Measurements from ENCODE around the gene SEC14L6.

The SEC14L6 gene

DNA sequence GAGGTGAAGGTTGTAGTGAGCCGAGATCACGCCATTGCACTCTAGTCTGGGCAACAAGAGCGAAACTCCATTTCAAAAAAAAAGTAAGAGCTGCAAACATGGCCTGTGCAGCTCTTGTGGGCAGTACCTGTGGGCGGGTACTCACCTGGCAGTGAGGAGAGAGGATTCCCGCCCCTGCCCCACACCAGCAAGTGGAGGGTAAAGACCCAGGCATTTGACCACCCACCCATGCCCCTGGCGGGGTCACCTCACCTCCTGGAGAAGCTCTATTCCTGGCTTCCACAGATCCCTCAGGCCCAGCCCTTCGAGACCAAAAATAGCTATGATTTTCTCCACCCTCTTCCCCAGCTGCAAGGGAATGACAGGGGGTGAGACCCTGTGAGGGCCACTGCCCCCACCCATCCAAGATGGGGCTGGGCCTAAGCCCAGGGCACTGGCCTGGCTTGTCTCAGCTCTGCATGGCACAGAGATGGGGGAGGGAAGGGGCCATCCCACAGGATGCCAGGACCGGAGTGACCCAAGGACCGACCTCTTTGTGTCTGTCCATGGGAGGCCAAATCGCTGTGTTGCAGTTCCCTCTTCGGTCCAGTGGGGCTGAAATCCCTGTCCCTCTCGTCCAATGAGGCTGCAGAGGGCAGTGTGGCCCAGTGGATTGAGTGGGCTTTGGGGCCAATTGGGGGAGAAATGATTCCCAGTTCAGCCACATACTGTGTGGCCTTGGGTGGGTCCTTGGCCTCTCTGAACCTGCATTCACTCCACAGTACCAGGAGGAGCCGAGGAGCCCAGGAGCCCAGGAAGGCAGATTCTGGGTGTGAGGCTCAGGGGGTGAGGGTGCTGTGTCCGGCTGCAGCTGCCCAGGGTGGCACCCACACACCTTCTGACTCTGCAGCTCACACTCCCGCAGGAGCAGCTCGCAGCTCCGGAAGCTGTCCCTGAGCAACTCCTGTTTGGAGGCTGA is 14.6 kb downstream of the SEC14L6 start:
- no peak for DNase-seq

DNA sequence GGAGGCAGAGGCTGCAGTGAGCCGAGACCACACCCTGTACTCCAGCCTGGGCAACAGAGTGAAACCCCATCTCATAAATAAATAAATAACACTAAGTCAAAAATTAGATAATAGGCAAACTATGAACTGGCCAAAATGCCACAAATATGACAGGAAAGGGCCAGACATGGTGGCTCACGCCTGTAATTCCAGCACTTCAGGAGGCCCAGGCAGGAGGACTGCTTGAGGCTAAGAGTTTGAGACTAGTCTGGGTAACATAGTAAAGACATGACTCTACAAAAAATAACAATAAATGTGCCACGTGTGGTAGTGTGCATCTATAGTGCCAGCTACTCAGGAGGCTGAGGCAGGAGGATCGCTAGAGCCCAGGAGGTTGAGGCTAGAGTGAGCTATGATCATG is 19.9 kb downstream of the SEC14L6 start:
- DNase-seq: no peak

DNA sequence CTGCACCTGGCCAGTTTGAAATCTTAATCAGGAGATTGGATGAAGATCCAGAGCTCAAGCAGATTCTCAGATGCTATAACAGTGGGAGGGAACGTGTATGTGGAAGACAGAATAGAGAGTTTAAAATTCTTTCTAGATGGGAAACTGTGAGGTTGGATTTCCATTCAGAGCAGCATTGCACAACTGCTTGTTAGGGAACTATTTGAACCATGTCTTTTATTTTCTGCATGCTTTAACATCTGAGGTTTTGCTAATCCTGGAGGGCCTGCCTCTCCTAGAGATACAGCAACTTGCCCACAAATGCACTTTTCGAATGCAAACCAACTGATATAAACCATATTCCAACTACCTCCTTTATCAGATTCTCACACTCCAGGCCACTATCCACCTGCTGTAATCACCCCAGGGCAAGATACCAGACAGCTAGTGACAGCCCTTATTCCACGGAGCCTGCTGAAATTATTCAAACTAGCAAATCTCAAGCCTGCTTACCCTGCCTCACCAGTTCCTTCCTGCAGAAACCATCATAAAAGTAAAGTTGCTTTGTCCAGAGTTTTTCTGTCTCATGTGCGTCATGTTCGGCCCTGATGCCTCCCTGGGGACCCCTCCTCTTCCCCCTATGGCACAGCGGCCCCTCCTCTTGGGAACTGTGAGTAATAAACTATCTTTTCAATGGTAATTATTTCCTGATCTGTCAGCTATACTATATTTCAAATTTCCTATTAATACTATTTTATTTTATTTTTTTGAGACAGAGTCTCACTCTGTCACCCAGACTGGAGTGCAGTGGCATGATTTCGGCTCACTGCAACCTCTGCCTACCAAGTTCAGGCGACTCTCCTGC is 22.7 kb downstream of the SEC14L6 start:
- DNase-seq: no peak

DNA sequence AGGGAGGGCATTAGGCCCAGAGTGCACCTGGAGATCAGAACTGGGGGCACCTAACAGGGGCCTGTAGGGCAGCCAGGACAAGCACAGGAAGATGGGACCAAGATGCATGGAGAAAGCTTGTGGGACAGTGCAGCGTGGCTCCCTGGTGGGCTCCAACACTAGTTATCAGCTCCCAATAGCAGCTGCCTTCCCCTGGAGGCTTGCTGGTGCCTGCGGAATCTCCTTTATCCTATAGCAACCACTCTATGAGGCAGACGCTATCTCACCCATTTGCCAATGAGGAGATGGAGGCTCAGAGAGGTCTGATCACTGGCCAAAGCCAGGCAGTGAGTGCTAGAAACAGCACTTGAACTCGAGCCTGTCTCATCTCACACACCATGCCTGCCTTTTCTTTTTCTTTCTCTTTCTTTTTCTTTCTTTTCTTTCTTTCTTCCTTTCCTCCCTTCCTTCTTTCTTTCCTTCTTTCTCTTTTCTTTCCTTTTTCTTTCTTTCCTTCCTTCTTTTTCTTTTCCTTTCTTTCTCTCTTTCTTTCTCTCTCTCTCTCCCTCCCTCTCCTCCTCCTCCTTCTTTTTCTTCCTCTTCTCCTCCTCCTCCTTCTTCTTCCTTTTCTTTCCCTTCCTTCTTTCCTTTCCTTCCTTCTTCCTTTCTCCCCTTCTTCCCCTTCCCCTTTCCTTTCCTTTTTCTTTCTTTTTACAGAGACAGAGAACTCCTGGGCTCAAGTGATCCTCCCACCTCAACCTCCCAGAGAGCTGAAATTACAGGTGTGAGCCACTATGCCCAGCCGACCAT is 25.0 kb downstream of the SEC14L6 start:
- no peak for DNase-seq

DNA sequence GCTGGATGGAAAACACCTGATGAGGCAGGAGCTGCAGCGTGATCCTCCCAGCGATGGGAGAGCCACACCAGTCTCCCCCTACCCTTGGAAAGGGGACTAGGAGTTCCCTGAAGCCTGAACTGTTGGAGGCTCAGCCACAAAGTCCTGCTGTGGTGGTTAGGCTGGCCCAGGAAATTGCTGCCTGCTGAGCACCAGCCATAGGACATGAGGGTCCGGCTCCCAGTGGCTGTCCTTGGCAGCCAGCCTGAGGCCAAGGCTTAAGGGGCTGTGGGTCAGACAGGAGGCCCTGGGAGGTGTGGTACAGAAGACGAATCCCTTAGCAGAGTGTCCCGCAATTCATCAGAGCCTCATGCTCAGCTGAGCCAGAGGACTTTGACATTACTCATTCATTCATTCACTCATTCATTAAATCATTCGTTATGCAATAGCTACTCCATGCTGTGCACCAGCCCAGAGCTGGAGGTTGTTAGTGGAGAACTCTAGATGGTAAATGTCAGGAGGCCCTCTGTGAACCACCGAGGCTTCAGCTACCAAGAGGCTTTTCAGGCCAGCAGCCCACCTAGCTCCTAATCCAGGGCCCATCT is 26.6 kb downstream of the SEC14L6 start:
- no peak for DNase-seq

DNA sequence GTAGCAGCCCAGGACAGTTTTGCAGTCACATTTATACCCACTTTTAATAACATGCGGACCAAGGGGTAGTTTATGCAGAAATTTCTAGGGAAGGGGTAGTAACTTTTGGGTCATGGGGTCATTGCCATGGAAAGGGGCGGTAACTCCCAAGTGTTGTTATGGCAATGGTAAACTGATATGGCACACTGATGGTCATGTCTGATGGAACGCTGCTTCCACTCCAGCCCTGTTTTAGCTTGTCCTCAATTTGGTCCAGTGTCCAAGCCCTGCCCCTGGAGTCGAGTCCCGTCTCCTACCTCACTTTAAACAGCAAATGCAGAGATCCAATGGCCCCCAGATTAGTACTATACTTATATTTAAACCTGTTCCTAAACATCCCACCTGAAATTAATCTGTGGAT is 29.8 kb downstream of the SEC14L6 start:
- no peak for DNase-seq

DNA sequence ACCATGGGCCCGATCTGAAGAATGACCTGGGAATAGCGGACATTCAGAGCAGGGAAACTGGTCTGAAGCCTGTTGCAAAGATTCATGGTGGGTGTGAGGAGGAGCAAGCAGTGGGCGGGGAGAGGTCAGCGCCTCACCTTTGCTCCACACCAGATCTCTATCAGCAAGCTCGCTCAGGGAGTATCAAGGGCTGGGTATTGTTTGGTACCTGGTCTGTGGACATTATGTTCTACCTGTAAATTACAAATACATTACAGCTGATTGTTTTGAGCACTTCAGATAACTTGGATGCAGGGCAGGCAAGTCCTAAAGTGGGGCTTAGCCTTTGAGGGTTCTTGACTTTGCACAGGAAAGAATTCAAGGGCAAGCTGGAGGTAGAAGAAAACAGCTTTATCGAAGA is 30.3 kb downstream of the SEC14L6 start:
- DNase-seq: no peak

DNA sequence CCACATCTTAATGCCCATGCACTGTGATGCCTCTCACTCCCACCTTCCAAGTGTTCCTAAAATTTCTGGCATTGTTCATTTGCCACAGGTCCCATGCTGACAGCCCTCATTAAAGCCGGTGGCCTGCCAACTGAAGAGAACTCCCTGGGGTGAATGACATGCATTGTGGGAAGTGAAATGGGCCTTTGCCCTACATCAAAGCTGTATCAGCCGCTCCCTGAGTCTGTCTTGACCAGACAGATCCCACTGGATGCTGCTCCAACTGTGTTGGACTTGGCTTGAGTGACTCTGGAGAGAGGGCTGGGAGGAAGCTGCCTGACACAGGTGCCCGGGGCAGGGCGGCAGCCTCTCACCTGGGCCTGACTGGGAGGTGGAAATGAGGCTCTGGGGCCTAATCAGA is 32.3 kb downstream of the SEC14L6 start:
- no peak for DNase-seq

DNA sequence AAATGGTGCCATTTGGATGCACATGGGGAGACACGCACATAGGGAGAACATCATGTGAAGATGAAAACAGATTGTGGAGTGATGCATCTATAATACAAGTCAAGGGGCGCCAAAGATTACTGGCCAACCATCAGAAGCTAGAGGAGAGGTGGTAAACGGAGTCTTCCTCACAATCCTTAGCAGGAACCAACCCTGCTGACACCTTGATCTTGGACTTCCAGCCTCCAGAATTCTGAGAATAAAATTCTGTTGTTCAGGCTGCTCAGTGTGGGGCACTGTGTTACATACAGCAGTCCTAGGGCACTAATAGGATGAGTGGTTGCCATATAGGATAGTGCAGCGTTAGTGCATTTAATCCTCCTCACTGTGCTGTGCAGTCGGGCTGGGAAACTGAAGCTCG is 33.1 kb downstream of the SEC14L6 start:
- DNase-seq: no peak

DNA sequence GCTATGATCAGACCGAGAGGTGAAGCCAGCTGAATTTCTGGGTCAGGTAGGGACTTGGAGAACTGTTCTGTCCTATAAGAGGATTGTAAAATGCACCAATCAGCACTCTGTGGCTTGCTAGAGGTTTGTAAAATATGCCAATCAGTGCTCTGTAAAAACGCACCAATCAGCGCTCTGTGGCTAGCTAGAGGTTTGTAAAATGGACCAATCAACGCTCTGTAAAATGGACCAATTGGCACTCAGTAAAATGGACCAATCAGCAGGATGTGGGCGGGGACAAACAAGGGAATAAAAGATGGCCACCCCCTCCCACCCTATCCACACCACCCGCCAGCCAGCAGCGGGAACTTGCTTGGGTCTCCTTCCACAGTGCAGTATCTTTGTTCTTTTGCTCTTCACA is 34.6 kb downstream of the SEC14L6 start:
- DNase-seq: no peak

DNA sequence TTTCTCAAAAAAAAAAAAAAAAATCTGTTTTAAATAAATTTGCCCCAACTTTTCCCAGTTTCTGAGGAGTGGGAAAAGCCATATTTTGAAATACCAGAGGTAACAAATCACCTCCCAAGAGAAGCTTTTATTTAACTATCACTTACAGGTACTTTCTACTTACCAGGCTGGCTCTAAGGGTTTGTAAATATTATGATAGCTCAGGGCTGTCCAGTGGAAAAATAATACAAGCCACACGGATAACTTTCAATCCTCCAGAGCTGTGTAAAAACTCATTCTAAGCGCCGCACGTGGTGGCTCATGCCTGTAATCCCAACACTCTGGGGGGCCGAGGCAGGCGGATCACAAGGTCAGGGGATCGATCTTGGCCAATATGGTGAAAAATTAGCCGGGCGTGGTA is 35.4 kb downstream of the SEC14L6 start:
- no peak for DNase-seq

DNA sequence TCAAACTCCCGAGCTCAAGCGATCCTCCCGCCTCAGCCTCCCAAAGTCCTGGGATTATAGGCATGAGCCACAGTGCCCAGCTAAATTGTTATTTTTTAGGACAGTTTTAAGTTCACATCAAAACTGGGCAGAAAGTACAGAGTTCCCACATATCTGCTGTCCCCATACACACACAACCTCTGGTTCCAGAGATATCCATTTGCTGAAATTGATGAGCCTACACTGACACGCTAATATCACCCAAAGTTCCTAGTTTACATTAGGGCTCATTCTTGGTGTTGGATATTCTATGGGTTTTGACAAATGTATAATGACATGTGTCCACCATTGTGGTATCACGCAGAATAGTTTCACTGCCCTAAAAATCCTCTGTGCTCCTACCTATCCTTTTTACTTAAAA is 38.3 kb downstream of the SEC14L6 start:
- no peak for DNase-seq

DNA sequence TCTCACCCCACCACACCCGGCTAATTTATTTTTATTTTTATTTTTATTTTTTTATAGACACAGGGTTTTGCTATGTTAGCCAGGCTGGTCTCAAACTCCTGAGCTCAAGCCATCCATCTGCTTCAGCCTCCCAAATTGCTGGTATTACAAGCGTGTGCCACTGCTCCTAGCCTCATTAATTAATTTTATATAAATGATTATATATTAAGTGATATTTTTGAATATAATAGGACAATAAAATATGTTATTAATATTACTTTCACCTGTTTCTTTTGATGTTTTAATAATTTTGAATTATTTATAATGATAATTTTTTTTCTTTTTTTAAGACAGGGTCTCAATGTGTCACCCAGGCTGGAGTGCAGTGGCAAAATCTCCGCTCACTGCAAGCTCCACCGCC is 38.9 kb downstream of the SEC14L6 start:
- no peak for DNase-seq

DNA sequence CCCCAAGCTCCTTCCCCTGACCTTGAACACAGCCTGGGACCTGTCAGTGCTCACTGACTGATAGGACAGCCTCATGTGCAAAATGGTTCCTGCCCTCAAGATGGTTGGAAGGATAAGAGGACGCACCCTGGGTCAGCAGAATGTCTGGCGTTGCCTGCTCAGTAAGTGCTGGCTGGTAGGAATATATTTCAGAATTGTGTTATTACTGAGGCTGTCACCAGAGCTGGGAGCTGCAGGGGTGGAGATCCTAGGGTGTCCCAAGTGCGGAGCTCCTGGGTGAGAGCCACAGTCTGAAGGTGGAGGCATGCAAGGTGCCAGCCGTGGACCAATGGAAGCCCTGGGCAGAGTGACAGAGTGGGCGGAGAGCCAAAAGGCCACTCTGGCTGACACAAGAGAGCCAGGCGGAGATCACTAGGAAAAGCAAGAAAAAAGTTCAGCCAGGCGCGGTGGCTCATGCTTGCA is 40.0 kb downstream of the SEC14L6 start:
- DNase-seq: no peak

DNA sequence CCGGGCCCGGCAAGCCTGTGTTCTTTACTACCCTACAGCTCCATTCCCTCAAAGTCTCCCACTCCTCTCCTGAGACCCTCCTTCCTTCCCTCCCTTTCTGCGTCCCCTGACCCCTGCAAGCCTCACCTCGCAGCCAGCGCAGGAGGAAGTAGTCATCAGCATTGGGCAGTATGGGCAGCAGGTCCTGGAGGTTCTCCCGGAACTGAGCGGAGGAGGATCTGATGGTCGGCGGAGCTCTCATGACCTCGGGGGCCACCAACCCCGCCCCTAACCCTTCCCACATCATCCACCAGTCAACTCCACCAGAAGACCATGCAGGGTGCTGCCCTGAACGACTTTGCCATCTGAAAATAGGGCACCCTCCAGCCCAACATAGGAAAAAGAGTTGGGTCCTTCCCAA is 43.0 kb downstream of the SEC14L6 start:
- no peak for DNase-seq

DNA sequence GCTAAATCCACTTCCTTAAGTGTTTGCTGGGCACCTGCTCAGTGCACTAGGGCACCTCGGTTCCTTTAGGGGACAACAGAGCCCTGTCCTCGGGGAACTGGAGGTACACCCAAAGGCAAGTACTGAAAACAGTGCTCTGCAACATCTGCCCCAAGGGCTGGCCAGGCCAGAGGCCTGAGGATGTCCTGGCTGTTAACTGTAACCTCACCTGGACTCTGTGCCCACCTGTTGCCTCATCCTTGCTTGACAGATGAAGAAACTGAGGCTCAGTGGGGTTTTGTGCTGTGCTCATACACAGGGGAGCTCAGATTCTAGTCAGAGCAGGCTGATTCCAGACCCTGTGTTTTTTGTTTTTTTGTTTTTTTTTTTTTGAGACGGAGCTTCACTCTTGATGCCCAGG is 43.6 kb downstream of the SEC14L6 start:
- DNase-seq: no peak

DNA sequence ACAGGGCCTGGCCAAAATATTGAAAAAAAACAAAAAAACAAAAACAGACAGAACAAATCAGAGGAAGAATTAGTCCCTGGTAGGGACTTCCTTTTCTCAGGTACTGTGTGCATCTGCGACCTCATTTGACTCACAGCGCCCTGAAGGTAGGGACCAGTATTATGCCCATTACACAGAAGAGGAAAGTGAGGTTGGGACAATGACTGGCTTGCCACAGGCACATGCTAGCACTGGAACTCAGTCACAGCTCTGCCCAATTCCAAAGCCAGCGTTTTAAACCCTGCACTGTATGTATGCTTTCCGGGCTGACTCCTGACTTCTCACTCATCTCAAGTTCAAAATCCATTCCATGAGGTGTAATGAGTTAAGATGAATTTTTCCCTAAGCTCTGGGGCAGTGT is 44.4 kb downstream of the SEC14L6 start:
- DNase-seq: no peak

DNA sequence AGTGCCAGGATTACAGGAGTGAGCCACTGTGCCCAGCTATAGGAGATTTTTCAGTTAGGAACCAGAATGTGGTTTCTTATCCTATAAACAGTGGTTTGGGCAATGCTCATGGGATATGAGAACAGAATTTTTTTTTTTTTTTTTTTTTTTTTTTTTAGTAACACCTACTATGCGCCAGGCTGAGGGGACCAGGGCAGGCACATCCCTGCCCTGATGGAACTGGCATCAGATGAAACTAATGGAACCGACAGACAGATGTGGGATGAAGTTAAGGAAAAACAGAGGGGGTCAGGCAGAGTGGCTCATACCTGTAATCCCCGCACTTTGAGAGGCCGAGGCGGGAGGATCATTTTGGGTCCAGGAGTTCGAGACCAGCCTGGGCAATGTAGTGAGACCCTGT is 45.9 kb downstream of the SEC14L6 start:
- no peak for DNase-seq

DNA sequence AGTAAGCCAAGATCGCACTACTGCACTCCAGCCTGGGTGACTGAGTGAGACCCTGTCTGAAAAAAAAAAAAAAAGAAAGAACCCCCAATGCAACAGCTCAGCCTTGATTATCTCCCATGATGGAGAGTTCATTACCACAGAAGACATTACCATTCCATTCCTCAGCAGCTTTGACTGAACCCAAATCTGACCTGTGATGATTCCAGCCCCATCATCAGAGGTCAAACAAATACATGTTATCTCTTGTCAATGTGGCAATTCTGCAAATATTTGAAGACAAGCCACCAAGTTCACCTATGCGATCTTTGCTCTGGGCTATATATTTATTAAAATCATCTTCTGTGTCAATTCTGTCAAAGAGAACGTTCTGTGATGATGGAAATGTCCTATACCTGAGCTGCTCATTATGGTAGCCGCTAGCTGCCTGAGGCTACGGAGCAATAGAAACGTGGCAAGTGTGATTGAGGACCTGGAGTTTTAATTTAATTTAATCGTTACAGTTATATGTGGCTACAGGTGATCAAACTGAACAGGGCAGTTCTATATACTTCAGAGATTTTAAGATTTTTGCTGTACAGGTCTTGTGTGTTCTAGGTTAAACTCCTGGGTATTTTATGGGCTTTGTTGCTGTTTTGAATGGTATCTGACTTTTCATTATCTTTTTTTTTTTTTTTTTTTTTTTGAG is 48.9 kb downstream of the SEC14L6 start:
- no peak for DNase-seq

DNA sequence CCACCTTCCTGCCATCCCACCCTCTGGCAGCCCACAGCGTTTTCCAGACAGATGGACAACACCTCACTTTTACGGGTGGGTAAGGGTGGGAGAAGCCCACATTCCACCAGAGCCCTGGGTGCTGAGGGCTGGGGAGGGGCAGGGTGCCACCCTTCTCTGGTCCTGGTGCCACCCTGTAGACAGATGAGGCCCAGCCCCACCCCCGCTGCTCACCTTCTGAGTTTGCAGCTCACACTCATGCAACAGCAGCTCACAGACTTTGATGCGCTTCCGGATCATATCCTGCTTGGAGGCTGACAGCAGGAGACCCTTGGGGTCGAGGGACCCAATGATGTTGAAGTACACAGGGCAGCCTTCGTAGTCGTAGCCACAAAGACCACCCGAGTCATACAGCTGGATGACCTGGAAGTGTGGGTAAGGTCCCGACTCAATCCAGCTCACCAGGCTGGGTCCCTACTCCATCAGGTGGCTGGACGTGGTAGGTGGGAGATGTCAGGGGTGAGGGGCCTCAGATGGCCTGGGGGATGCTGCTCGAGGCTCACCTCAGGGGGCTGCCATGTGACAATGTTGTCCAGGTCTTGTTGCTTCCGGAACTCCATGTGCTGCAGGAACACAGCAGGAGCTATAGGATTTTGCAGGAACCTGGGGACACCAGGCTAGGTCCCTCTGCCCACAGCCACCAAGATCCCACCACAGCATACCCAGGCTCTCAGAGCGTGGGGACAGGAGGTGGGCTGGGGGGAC is 51.3 kb downstream of the SEC14L6 start:
- DNase-seq: no peak

DNA sequence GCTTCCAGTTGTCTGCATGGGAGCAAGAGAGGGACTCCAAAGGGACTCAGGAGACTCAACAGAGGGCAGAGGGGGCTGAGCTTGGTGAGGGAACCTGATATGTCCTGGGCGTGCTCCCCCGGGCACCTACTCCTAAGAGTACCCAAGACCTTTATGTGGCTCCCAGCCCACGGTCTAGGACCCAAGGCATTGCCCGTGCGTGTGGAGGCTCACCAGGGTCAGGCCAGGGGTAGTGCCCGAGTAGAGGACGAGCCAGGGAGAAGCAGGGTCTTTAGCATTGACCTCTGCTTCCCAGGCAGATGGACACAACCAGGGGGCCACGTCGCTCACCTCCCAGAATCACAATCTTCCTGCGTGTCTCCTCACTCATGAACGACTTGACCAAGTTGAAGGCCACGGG is 54.4 kb downstream of the SEC14L6 start:
- DNase-seq: no peak

All from fibroblast of upper back skin (primary cell).